GM06990 (cell line): ENCODE measurements around the gene PTMA.

Source experiments
- DNase-seq: peaks from one replicate; pipeline ENCODE4 v3.0.0-alpha.2; 2011; ENCODE audit not compliant: insufficient read length; ENCODE audit errors: extremely low read depth
- H3K27me3 ChIP-seq: replicated peaks from 2 replicates; pipeline ENCODE4 v1.6.0; 2011; ENCODE audit warnings: low read length; ENCODE audit not compliant: control insufficient read depth, insufficient read depth
- H3K36me3 ChIP-seq: 2 replicates; pipeline ENCODE4 v1.5.1; 2011; ENCODE audit warnings: low read length; ENCODE audit not compliant: control insufficient read depth, insufficient read depth
- H3K4me3 ChIP-seq: replicated peaks from 2 replicates; pipeline ENCODE4 v1.5.1; 2011; ENCODE audit warnings: low read depth, mild to moderate bottlenecking, control low read depth, low read length
- CTCF ChIP-seq: IDR thresholded peaks from 2 replicates; pipeline ENCODE4 v1.5.1; 2011; ENCODE audit warnings: low read length, control low read depth, mild to moderate bottlenecking, inconsistent platforms; ENCODE audit not compliant: insufficient read depth, poor library complexity, severe bottlenecking

Gene PTMA

GRCh38 chr2:231761735-231762134 lies 53.4 kb downstream of the PTMA start:
- TF ChIP-seq CTCF, result no peak
- Histone ChIP-seq H3K4me3 (no peak overlapping the region), H3K36me3 (no peaks in the 10 kb centered on the region; the same call in 1 of the 2 replicates), H3K27me3 (no peaks in the 10 kb centered on the region)
- DNase-seq, result no peak
